ENCODE data around the gene ROBO1. TPM values are rescaled to one million over a fixed set of nuclear protein-coding genes. Genes with fewer than 3 reads are reported as not detected.
"Not testable (repeated sequence)": the region's sequence is repeated elsewhere in the genome, so short reads cannot be mapped to it uniquely, and the experiment has no call there.

ROBO1 gene
- total RNA-seq, 1 donor from 2014 or later: 3.1 TPM

GRCh38 chr3:79515072-79515471 lies 252.7 kb downstream of the ROBO1 start:
- Mint-ChIP-seq H3K9me3 (peaks cover 4% of the 10 kb centered on the region), H3K27ac (no peak overlapping the region), H3K4me1 (no peaks in the 10 kb centered on the region), H3K36me3 (ENCODE audit: low read depth) (no peaks in the 10 kb centered on the region), H3K27me3 (no peaks in the 10 kb centered on the region), H3K4me3 (no peak overlapping the region)
- CTCF ChIA-PET: no interaction called here
- TF ChIP-seq CTCF (IDR thresholded peaks at IDR 0.05): no peak
- DNase-seq (no peak), ATAC-seq (ENCODE audit: low read depth) (no peak)
- intact Hi-C loops (cut with micrococcal nuclease): no loop called here
- POLR2A ChIA-PET: no interaction called here

DNA sequence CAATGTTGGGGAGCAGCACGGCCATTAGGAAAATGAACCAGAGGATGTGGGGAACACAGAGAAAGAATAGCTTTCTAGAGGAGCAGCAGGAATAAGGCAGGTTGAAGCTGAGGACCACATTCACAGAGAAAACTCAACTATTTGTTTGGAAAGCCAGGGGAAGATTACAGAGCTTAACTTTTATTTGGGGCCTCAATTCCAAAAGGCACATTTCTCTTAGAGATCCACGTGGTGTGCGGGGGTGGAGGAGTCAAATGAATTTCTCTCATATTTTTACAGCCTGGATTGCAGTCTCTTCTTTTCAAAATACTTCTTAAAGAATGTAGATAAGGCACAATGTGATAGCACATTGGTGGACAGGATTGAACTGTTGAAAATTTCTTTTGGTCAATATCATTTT lies 253.7 kb downstream of the ROBO1 start:
- no peaks in the 10 kb centered on the region for H3K36me3 Mint-ChIP-seq (ENCODE audit: low read depth)
- no peak overlapping the region for H3K27ac Mint-ChIP-seq
- H3K4me3 Mint-ChIP-seq: no peak overlapping the region
- peaks cover 4% of the 10 kb centered on the region for H3K9me3 Mint-ChIP-seq
- intact Hi-C loops (cut with micrococcal nuclease): no loop called here
- H3K4me1 Mint-ChIP-seq: no peaks in the 10 kb centered on the region
- DNase-seq (no peak), ATAC-seq (ENCODE audit: low read depth) (no peak)
- POLR2A ChIA-PET: no interaction called here
- H3K27me3 Mint-ChIP-seq: no peaks in the 10 kb centered on the region
- no peak for TF ChIP-seq CTCF (IDR thresholded peaks at IDR 0.05)
- CTCF ChIA-PET: no interaction called here

DNA sequence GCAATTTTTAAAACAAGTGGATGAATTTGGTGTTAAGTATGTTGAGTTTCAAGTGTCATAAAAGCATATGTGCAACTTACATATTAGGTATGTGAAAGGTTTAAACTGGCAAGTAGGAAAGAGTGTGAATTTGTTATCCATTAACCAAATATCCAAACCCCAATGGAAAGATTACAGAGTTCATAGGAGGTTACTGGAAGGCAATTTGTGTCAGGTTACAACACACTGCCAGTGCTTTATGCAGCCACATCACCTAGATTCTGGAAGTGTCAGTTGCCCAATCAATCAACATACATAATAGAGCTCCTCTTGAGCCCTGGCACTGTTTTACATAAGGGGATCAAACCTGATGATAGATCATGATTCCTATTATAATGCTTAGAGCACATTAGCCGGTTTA lies 261.0 kb downstream of the ROBO1 start:
- H3K27me3 Mint-ChIP-seq: no peaks in the 10 kb centered on the region
- H3K27ac Mint-ChIP-seq: no peak overlapping the region
- ATAC-seq (ENCODE audit: low read depth): no peak
- DNase-seq: no peak
- CTCF ChIA-PET: no interaction called here
- POLR2A ChIA-PET: no interaction called here
- H3K36me3 Mint-ChIP-seq (ENCODE audit: low read depth): no peaks in the 10 kb centered on the region
- H3K4me3 Mint-ChIP-seq: no peak overlapping the region
- TF ChIP-seq CTCF (IDR thresholded peaks at IDR 0.05): no peak
- intact Hi-C loops (cut with micrococcal nuclease): no loop called here
- H3K4me1 Mint-ChIP-seq: no peaks in the 10 kb centered on the region
- peaks cover 2% of the 10 kb centered on the region for H3K9me3 Mint-ChIP-seq

- H3K36me3 Mint-ChIP-seq (ENCODE audit: low read depth); H3K4me1 Mint-ChIP-seq; H3K27me3 Mint-ChIP-seq; H3K4me3 Mint-ChIP-seq; CTCF ChIA-PET; H3K9me3 Mint-ChIP-seq; POLR2A ChIA-PET; ATAC-seq (ENCODE audit: low read depth); DNase-seq; H3K27ac Mint-ChIP-seq; intact Hi-C loops (cut with micrococcal nuclease): not testable (repeated sequence)
Observed at GRCh38 chr3:79502216-79502681, 265.5 kb downstream of the ROBO1 start.

GRCh38 chr3:79497447-79498111 lies 270.2 kb downstream of the ROBO1 start:
- no peak overlapping the region for H3K27ac Mint-ChIP-seq
- no peaks in the 10 kb centered on the region for H3K36me3 Mint-ChIP-seq (ENCODE audit: low read depth)
- no peak for TF ChIP-seq CTCF (IDR thresholded peaks at IDR 0.05)
- DNase-seq (no peak), ATAC-seq (ENCODE audit: low read depth) (no peak)
- intact Hi-C loops (cut with micrococcal nuclease): loop anchor here (5.0 kb wide), 1 partner anchor 840 kb away; no protein-coding TSS in a partner anchor
- H3K4me1 Mint-ChIP-seq: no peaks in the 10 kb centered on the region
- no peaks in the 10 kb centered on the region for H3K9me3 Mint-ChIP-seq
- H3K4me3 Mint-ChIP-seq: no peak overlapping the region
- POLR2A ChIA-PET: no interaction called here
- CTCF ChIA-PET: no interaction called here
- no peaks in the 10 kb centered on the region for H3K27me3 Mint-ChIP-seq

Data from activated B cell treated with CpG ODN at 0.5 μM for 24 hours (primary cell).